Skin of body (tissue), 3 donors: ENCODE data around the gene ARHGAP6. TPM values are rescaled to one million over a fixed set of nuclear protein-coding genes. Genes with fewer than 3 reads are reported as not detected.

Experiments
- DNase-seq: peaks from one replicate; lab custom pipeline; 2025; lab: John Stamatoyannopoulos, UW
- small RNA-seq: library from RNA; depleted of rRNA; stranded (forward); fragments of <200 nt; gene quantifications from one replicate; pipeline ENCODE3, GENCODE V24; 2014; ENCODE audit warnings: low replicate concordance
- total RNA-seq: library from RNA; depleted of rRNA; stranded (reverse); fragments of >200 nt; gene quantifications from one replicate; pipeline ENCODE4 v1.2.3, GENCODE V29; 2014

The ARHGAP6 gene
- total RNA-seq, 1 donor from 2014 or later = 4.8 TPM

DNA sequence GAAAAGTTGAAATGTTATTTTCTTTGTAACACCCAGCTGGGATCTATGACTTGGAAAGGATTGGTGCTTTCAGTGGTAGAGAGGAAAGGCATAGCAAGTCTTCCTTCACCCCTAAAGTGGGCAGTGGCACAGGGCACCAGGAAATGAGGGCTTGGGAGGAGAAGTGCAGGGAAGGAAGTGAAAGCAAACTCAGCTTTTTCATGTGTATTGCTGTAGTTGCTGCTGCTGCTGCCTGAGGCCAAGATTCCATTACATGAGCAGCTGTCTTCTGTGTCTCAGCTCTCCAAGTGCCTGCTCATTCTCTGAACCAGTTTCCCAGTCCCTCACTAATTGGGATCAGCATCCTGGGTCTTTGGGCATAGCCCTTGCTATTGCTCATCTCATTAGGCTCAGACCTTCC, 552.0 kb downstream of the ARHGAP6 start:
- DNase-seq = no peak

DNA sequence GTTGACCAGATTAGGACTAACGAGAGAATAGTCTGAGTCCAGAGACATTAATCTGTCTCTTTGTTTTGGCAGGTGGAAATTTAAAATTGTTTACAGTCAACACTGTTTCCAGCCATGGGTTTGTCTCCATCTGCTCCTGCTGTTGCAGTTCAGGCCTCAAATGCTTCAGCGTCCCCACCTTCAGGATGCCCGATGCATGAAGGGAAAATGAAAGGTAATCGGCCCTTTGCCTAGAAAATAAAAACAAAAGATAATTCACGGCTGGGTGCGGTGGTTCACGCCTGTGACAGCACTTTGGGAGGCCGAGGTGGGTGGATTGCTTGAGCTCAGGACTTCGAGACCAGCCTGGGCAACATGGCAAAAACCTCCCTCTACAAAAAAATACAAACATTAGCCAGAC, 553.8 kb downstream of the ARHGAP6 start:
- no peak for DNase-seq

DNA sequence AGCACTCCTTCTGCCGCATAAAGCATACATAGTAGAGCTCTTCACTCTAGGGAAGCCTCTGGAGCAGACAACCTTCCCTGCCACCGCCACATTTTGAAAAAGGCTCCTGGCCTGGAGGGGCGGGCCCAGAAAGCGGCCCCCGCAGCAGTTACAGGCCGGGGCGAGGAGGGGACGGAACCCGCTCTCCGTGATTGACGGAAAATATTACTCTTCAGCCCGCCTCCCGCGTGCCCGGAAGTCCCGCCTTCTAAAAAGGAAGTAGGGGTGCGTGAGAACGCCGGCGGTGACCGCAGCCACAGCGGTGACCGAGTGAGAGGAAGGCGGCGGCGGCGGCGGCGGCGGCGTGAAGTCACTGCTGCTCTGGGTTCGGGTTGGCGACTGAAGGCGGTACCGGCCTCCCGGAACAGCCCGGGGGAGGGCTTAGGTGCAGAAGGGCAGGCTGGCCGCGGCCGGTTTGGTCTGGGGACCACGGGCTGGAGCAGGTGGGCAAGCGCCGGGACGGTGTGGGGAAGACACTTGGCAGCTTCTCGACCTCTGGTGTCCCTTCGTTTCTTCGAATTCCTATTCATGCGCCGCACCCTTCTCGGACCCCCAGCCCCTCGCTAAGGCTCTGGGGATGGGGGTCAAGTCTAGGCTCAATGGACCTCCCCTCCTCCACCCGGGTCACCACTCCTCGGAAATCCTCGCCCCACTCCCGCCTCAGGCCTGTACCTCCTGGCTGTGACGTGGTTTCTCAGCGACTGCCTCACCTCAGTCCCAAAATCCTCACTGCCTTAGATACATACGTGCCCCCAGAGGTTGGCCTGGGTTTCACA, 554.5 kb downstream of the ARHGAP6 start, which contains the start of gene HCCS:
Gene HCCS, plus strand, starts transcription at position 296 of the 815 bp plus-strand sequence. CDS start 729 bp downstream, outside the sequence.
- peak; percentile 73 for DNase-seq

DNA sequence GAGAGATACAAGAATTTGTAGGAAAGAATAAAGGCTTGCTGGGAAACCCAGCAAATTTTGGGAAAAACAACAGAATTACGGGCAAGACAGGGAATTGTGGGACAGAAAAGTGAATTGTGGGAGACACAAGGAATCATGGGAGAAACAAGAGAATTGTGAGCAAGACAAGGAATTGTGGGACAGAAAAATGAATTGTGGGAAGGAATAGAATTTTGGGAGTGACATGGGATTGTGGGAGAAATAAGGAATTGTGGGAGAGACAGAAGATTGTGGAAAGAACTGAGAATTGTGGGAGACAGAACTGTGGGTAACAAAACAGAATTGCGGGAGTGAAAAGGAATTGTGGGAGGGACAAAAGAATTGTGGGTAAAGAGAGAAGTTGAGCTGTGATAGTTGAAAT, 555.8 kb downstream of the ARHGAP6 start:
- DNase-seq = no peak

DNA sequence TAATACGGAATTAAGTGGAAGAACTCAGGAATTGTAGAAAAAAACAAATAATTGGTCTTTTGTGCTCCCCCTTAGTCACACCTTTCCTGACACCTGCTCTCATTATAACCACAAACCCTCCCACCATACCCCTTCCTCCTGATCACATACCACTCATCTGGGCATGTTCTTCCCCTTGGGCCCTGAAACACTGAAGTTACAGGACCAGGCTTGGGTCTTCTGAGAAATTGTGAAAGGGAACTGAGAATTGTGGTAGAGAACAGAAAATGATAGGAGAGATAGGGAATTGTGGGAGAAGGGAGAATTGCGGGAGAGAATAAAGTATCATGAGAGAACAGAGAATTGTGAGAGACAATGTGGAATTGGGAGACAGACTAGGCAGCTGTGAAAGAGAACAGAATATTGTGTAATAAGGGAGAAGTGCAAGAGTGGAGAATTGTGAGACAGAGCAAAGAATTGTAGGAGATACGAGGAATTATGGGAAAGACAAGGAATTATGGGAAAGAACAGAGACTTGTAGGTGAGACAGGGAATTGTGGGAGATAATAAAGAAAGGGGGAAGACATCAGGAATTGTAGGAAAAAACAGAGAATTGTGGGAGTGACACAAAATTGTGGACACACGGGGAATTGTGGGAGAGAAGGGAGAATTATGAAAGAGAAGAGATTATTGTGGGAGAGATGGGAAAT, 557.3 kb downstream of the ARHGAP6 start:
- DNase-seq = no peak

DNA sequence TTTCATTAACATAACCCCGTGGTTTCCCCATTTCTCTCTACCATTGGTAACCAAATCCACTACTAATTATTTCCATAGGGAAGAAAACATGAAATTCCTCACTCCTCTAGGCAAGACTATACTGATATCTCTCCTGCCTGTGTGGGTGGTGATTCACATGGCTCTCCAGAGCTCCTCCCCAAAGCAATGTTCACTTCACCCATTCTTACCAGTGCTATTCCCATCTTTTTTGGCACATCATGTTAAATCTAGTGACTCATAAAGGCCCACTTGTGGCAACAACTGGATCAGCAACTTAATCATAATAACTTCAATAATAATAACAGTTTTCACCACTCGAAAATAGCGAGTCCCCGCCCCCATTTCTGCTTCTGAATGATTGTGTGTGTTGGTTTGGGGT, 560.6 kb downstream of the ARHGAP6 start:
- DNase-seq = no peak

DNA sequence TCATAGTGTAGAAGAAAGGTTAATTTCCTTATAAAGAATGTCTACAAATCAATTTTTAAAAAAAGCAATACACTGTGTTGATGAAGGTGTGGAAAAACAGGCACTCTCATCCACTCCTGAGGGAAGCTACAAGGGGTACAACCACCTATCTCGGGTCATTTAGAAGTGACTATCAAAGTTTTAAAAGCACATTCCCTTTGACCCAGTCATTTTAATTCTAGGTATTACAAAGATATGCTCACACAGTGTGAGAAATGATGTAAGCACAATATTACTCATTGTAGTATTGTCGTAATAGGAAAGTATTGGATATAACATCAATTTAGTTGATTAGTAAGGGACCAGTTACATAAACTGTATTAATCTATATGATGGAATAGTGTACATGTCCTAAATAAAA, 562.0 kb downstream of the ARHGAP6 start:
- no peak for DNase-seq

DNA sequence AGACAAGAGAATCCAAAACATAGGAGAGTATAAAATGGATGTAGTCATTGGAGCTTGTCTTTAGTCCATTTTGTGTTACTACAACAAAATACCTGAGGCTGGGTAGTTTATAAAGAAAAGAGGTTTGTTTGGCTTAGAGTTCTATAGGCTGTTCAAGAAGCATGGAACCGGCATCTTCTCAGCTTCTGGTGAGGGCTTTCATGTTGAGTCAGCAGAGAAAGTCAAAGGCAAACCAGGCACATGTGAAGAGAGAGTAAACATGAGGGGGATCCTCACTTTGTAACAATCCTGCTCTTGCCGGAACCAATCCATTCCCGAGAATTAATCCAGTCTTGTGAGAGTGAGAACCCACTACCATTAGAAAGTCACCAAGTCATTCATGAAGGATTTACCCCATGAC, 562.7 kb downstream of the ARHGAP6 start:
- no peak for DNase-seq

DNA sequence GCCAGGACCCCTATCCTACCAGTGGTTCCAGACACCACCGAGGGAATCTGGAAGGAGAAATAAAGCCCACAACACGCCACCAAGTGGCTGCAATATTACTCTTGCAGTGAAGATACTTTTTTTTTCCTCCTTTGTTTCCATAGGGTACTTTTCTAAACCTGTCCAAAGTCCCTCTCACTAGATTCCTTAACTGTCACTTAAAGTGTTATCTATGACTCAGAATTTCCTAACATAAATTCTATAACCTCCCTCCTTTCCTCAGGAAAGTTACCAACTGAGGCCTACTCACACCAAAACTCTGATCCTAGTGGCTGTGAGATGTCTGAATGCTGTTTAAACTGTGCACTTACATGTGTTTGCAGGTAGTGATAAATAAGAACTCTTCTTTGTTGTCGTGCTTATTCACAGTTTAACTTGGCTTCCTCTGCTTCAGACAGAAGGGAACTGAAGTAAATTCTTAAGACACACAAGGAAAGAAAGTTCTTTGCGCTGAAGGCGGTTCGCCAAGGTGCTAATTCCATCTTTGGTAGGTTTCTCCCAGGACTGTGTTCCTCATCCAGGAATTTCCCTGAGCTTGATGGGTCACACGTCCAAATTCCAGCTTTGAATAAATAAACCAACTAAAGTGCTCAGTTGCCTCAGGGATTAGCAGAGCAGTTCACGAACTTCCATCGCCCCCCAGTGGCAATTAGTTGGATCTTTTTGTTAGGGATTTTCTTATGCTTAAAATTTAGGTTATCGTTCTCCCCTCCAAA, 565.3 kb downstream of the ARHGAP6 start:
- DNase-seq = peak; percentile 33

DNA sequence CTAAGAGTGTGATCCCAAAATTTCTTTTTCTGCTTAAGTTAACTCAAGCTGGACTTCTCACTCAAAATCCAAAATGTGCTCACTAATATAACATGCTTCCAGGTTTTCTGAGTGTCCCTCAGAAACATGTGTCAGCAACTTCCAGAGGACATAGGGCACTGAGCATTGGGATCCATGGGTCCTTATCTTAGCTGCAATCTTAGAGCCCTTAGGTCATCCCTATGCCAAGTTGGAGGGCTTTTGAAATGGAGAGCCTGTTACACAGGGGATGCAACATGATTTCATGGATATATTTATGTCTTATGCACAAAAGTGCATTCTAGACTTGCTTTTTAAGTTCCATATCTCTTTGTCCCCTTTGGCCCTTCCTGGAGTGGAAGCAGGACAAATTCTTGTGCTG, 566.3 kb downstream of the ARHGAP6 start:
- no peak for DNase-seq

DNA sequence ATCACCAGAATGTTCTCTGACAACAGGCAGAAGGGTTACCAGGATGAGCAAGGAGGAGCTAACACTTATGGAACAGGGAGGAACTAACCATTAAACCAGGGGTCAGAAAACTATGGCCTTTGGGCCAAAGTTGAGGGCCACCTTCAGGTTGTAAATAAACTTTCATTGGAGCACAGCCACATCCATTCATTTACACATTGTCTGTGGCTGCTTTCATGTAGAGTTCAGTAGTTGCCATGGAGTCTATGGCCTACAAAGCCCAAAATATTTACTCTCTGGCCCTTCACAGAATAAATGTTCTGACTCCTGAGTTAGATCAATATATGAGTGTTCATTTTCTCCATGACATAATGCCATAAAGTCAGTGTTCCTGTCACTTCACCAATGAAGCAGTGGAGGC, 567.8 kb downstream of the ARHGAP6 start:
- DNase-seq = no peak

DNA sequence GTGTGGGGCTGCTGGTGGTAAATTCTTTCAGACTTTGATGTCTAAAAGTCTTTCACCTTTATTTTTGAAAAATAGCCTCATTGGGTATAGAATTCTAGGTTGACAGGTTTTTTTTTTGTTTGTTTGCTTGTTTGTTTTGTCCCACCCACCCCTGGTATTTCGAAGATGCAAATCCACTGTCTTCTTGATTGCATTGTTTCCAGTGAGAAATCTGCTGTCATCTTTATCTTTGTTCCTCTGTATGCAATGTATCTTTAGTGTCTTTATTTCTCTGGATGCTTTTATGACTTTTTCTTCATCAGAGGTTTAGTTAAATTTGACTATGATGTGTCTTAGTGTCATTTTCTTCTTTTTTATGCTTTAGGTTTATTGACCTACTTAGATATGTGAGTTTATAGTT, 575.9 kb downstream of the ARHGAP6 start:
- no peak for DNase-seq

Small RNA genes lying within 50 kb of the gene (small RNA-seq; reads per million reads assigned to genes)
- gene MIR548AX (not detected), gene RF00019 (not detected), gene RF02271 (not detected)

Other genes starting within 250 kb of the ARHGAP6 start
- 12.4 TPM for gene MSL3, start 92.3 kb upstream of the ARHGAP6 start, total RNA-seq